ENCODE results near the gene SLC25A1. TPM values are rescaled to one million over a fixed set of nuclear protein-coding genes. Genes with fewer than 3 reads are reported as not detected.

SLC25A1 gene
- total RNA-seq, 1 donor from 2014 or later, result 63.0 TPM

DNA sequence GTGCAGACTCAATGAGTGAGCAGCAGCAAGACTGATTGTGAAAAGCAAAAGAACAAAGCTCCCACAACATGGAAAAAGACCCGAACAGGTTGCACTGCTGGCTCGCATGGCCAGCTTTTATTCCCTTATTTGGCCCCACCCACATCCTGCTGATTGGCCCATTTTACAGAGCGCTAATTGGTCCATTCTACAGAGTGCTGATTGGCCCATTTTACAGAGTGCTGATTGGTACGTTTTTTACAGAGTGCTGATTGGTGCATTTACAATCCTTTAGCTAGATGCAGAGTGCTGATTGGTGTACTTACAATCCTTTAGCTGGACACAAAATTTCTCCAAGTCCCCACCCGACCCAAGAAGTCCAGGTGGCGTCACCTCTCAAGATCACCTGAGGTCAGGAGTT is 15.3 kb upstream of the SLC25A1 start:
- H3K4me3 ChIP-seq, result no peak overlapping the region
- no peaks in the 10 kb centered on the region for H3K27me3 ChIP-seq
- TF ChIP-seq CTCF (IDR thresholded peaks at IDR 0.05), result no peak
- no peak overlapping the region for H3K27ac ChIP-seq
- ATAC-seq, result no peak
- H3K4me1 ChIP-seq, result no peaks in the 10 kb centered on the region
- H3K36me3 ChIP-seq, result no peaks in the 10 kb centered on the region
- no peak for DNase-seq
- intact Hi-C loops (cut with DNase I), result no loop called here
- H3K9me3 ChIP-seq, result no peaks in the 10 kb centered on the region

GRCh38 chr22:19187716-19188563 is 9.4 kb upstream of the SLC25A1 start:
- no peaks in the 10 kb centered on the region for H3K4me1 ChIP-seq
- no peaks in the 10 kb centered on the region for H3K27me3 ChIP-seq
- H3K9me3 ChIP-seq, result no peaks in the 10 kb centered on the region
- intact Hi-C loops (cut with DNase I), result no loop called here
- H3K27ac ChIP-seq, result no peak overlapping the region
- H3K4me3 ChIP-seq, result no peak overlapping the region
- no peaks in the 10 kb centered on the region for H3K36me3 ChIP-seq
- ATAC-seq (no peak), DNase-seq (no peak)
- no peak for TF ChIP-seq CTCF (IDR thresholded peaks at IDR 0.05)

- H3K9me3 ChIP-seq, result no peaks in the 10 kb centered on the region
- no peak for TF ChIP-seq CTCF (IDR thresholded peaks at IDR 0.05)
- H3K27ac ChIP-seq, result no peak overlapping the region
- intact Hi-C loops (cut with DNase I), result no loop called here
- H3K4me1 ChIP-seq, result peaks cover 3% of the 10 kb centered on the region
- no peaks in the 10 kb centered on the region for H3K27me3 ChIP-seq
- H3K36me3 ChIP-seq, result no peaks in the 10 kb centered on the region
- H3K4me3 ChIP-seq, result no peak overlapping the region
- no peak for DNase-seq
- ATAC-seq, result no peak
Observed at GRCh38 chr22:19184276-19184997, 5.9 kb upstream of the SLC25A1 start.

DNA sequence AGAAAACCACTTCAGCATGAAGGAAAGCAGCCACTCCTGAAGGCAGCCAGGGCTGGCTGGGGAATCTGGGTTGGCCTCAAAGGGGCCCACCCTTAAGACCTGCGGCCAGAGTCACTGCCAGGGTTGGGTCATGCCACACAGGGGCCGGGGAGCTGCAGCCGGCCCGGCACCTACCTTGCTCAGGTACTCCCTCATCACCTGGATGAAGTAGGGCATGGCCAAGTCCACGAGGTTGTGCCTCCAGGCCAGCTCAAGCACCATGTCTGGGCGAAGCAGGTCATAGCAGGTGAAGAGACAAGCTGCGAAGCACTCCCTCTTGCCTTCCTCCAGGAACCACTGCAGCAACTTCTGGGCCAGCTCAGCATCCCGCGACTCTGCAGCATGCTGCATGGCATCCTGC is 4.7 kb upstream of the SLC25A1 start:
- Histone ChIP-seq H3K36me3 (no peaks in the 10 kb centered on the region), H3K4me3 (no peak overlapping the region), H3K27ac (no peak overlapping the region), H3K9me3 (no peaks in the 10 kb centered on the region), H3K27me3 (no peaks in the 10 kb centered on the region), H3K4me1 (peaks cover 9% of the 10 kb centered on the region)
- ATAC-seq (no peak), DNase-seq (no peak)
- TF ChIP-seq CTCF (IDR thresholded peaks at IDR 0.05), result no peak
- intact Hi-C loops (cut with DNase I), result no loop called here

- ATAC-seq (no peak), DNase-seq (no peak)
- Histone ChIP-seq H3K27me3 (no peaks in the 10 kb centered on the region), H3K4me3 (no peak overlapping the region), H3K36me3 (no peaks in the 10 kb centered on the region), H3K9me3 (no peaks in the 10 kb centered on the region), H3K27ac (no peak overlapping the region), H3K4me1 (peaks cover 10% of the 10 kb centered on the region)
- intact Hi-C loops (cut with DNase I), result no loop called here
- no peak for TF ChIP-seq CTCF (IDR thresholded peaks at IDR 0.05)
Observed at GRCh38 chr22:19182472-19183157, 4.1 kb upstream of the SLC25A1 start.
